ENCODE measurements around the gene ZNF787.

GRCh38 chr19:56098731-56099568 is 22.1 kb downstream of the ZNF787 start:
- TF ChIP-seq POLR2A (IDR thresholded peaks at IDR 0.05) (no peak), CTCF (IDR thresholded peaks at IDR 0.05) (no peak), EP300 (IDR thresholded peaks at IDR 0.05; ENCODE audit: low read depth) (no peak), POLR2AphosphoS5 (IDR thresholded peaks at IDR 0.05) (no peak)
